ENCODE measurements around the gene GFER. TPM values are rescaled to one million over a fixed set of nuclear protein-coding genes. Genes with fewer than 3 reads are reported as not detected.

GFER gene
- total and polyA plus RNA-seq, 2 donors (not counting 1 experiment from before 2014, with no cell fraction given): 15.6 to 30.4 TPM

GRCh38 chr16:2003231-2003826 lies 19.3 kb downstream of the GFER start:
- Mint-ChIP-seq H3K27me3 (no peaks in the 10 kb centered on the region), H3K27ac (no peak overlapping the region), H3K4me1 (peaks cover 35% of the 10 kb centered on the region), H3K9me3 (ENCODE audit: insufficient read depth) (no peaks in the 10 kb centered on the region), H3K4me3 (no peak overlapping the region)
- Histone ChIP-seq H3K4me3 (ENCODE audit: control extremely low read depth in 1 of 5, extremely low read depth in 1 of 5, insufficient read depth in 1 of 5, low read depth in 2 of 5, low read length in 4 of 5) (no peak overlapping the region), H3K36me3 (replicated peaks in 1 of 2; ENCODE audit: control extremely low read depth in 1 of 2, control insufficient read depth in 1 of 2, extremely low read depth in 1 of 2, insufficient read depth in 2 of 2, low read length in 1 of 2) (peaks cover 0 to 51% of the 10 kb centered on the region in 2 experiments), H3K9ac (ENCODE audit: low read length) (no peak overlapping the region), H3K27ac (ENCODE audit: low read length in 2 of 2) (no peak overlapping the region), H3K27me3 (replicated peaks in 1 of 4; ENCODE audit: control extremely low read depth in 1 of 4, control insufficient read depth in 3 of 4, insufficient read depth in 4 of 4, low read length in 3 of 4) (no peaks in the 10 kb centered on the region), H3K79me2 (ENCODE audit: control insufficient read depth, insufficient read depth, low read length) (peaks cover 61% of the 10 kb centered on the region), H2AFZ (ENCODE audit: insufficient read depth, low read depth, low read length, poor library complexity, severe bottlenecking) (no peak overlapping the region), H3K4me1 (ENCODE audit: control insufficient read depth in 2 of 2, insufficient read depth in 2 of 2, low read length in 2 of 2) (peaks cover 26 to 38% of the 10 kb centered on the region in 2 donors), H4K20me1 (ENCODE audit: control insufficient read depth, insufficient read depth, low read length, poor library complexity, severe bottlenecking) (peaks cover 79% of the 10 kb centered on the region), H3K9me3 (ENCODE audit: control extremely low read depth in 1 of 3, control insufficient read depth in 2 of 3, insufficient read depth in 1 of 3, low read length in 2 of 3) (no peaks in the 10 kb centered on the region), H3K4me2 (replicated peaks; ENCODE audit: low read depth, low read length, poor library complexity, severe bottlenecking) (peak overlapping the region; percentile 59)
- intact Hi-C loops (cut with micrococcal nuclease): no loop called here
- TF ChIP-seq, protein P1, sequence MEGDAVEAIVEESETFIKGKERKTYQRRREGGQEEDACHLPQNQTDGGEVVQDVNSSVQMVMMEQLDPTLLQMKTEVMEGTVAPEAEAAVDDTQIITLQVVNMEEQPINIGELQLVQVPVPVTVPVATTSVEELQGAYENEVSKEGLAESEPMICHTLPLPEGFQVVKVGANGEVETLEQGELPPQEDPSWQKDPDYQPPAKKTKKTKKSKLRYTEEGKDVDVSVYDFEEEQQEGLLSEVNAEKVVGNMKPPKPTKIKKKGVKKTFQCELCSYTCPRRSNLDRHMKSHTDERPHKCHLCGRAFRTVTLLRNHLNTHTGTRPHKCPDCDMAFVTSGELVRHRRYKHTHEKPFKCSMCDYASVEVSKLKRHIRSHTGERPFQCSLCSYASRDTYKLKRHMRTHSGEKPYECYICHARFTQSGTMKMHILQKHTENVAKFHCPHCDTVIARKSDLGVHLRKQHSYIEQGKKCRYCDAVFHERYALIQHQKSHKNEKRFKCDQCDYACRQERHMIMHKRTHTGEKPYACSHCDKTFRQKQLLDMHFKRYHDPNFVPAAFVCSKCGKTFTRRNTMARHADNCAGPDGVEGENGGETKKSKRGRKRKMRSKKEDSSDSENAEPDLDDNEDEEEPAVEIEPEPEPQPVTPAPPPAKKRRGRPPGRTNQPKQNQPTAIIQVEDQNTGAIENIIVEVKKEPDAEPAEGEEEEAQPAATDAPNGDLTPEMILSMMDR (IDR thresholded peaks at IDR 0.05): no peak
- no peak for TF ChIP-seq EZH2 (IDR thresholded peaks at IDR 0.05; ENCODE audit: borderline replicate concordance, insufficient read depth, low read depth, low read length, poor library complexity, severe bottlenecking)
- DNase-seq (no peak), ATAC-seq (ENCODE audit: low read depth) (no peak)
- WGBS (ENCODE audit: insufficient coverage): 83% methylated on average over 4 of the region's 8 CpGs
- CTCF ChIA-PET: interaction anchor here (0.6 to 4.9 kb wide), 13 partner anchors 9 to 1313 kb away, joined by 3 to 46 read pairs (median 5); partner anchors contain the start of genes ECI1, NOXO1, RAB26 and TRAF7
- POLR2A ChIA-PET: interaction anchor here (0.6 to 1.5 kb wide), 5 partner anchors 12 to 1951 kb away, joined by 3 to 9 read pairs (median 5); partner anchors contain the start of gene TRAF7
